GM18951 (cell line): Measurements from ENCODE around the gene HLA-B.
"Not testable (repeated sequence)": the region's sequence is repeated elsewhere in the genome, so short reads cannot be mapped to it uniquely, and the experiment has no call there.

Experiments used
- POLR2A ChIP-seq: IDR thresholded peaks from 4 replicates; pipeline ENCODE4 v1.6.1; 2011; ENCODE audit warnings: mild to moderate bottlenecking; ENCODE audit not compliant: insufficient read length, insufficient read depth; ENCODE audit errors: extremely low read depth
- in situ Hi-C: fragments of 300-500 bp; cut with MboI; formaldehyde crosslinking; loops from one replicate; pipeline ENCODE4 v1.12.0; 2022; ENCODE audit warnings: low sequenced_read_pairs, mixed read lengths, inconsistent platforms; ENCODE audit not compliant: unreplicated experiment

The HLA-B gene

DNA sequence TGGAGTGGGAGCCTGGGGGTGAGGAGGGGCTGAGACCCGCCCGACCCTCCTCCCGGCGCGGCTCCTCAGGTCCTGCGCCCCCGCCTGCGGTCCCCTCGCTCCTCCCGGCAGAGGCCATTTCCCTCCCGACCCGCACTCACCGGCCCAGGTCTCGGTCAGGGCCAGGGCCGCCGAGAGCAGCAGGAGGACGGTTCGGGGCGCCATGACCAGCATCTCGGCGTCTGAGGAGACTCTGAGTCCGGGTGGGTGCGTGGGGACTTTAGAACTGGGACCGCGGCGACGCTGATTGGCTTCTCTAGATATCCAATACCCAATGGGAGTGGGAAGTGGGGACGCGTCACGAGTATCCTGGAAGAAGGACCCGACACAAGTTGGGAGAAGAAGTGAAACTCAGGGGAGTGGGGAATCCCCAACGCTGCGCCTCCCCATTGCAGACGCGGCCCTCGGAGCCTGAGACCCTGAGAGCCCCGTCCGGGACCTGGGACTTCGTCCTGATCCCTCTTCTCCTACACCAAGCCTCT, at the start of gene HLA-B:
Gene HLA-B, minus strand, starts transcription at position 234 of the 521 bp plus-strand sequence. Its CDS starts 21 bp downstream, at position 213.
- peak; percentile 73 for TF ChIP-seq POLR2A
- in situ Hi-C loops: no loop called here

DNA sequence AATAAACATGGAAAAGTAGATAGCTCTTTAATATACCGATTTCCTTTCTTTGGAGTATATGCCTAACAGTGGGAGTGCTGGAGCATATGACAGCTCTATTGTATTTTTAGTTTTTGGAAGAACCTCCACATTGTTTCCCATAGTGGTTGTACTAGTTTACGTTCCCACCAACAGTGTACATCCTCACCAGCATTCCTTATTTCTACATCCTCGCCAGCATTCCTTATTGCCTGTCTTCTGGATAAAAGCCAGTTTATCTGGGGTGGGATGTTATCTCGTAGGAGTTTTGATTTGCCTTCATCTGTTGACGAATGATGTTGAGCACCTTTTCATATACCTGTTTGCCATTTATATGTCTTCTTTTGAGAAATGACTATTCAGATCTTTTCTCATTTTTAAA, 49.0 kb upstream of the HLA-B start:
- TF ChIP-seq POLR2A: no peak
- in situ Hi-C loops: no loop called here

DNA sequence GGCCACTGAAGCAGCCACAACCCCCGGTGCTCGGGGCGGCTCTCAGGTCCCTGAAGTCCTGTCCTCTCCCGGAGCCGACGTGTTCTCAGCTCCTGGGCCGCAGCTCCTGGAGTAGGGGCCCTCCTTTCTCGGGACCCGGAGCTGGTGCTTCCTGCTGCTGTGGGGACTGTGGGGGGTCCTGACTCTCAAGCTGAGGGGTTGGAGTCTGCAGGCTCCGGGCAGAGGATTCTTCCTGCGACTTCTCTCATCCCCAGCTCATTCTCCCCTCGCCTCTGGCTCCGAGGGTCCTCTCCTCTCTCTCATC, 47.0 kb upstream of the HLA-B start:
- in situ Hi-C loops: not testable (repeated sequence)

DNA sequence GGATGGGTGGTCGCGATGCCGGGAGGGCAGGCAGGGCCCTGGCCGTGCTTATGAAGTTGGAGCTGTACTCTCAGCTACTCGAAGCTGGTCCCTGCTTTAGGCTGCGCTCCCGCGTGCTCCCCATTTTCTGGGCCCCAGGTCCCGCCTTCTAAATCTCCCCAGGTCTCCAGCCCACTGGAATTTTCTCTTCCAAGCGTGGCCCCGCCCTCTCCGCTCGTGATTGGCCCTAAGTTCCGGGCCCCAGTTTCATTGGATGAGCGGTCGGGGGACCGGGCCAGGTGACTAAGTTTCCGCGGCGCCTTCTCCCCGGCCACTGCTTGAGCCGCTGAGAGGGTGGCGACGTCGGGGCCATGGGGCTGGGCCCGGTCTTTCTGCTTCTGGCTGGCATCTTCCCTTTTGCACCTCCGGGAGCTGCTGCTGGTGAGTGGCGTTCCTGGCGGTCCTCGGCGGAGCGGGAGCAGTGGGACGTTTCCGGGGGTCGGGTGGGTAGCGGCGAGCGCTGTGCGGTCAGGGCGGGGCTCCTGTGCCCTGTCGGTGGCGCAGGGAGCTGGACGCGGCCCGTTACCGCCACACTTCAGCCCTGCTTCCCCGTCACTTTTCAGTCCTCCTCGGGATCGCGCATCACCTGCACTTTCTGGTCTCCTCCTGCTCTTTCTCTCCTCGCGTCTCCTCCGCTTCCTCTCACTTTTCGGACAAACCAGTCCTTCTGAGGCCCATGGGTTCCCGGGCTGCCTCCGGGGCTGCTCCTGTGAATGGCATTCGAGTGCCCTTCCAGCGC, 46.5 kb upstream of the HLA-B start, which contains the start of gene MICA:
Gene MICA, plus strand, starts transcription at position 313 of the 778 bp plus-strand sequence. Its CDS starts 38 bp downstream, at position 351.
- in situ Hi-C loops: no loop called here

DNA sequence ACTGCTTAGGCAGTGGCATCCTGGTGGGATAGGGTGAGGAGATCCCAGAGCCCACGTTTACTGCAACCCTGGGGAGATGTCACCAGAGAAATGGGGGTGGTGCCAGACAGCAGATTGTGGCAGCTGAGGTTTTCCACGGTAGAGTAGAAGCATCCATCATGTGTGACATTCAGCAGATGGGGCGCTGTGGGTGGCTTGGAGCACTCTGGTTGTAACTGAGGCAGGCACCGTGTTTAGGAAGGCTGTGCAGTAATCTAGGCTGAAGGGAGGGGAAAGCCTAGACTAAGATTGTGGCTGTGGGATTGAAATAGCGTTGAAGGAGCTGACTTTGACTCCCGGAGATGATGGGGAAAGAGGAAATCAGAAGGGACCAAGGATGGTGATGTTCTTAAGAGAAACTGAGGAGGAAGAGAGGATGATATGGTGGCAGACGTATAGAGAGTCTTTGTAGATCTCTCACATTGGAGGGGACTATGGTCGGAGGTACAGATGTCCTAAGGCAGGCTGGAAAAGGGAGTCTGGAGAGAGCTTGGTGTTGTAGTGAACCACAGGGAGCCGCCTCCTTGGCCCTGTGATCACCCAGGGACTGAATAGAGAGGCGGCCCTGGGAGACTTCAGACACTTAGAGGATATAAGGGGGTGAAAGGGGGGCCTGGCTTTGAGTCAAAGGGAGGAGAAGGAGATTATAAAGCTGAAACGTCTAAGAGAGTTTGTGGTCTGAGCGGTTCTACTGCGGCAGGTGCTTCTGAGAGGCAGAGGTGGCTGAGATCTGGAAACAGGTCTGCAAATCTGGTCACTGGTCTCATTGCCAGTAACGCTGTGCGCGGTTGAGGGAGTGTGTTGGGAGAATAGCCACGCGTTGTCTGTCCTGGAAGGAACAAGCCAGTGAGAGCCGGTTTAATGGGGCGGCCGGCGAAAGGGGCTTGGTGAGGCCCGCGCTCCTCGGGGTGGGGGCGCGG, 45.6 kb upstream of the HLA-B start:
- in situ Hi-C loops: no loop called here
- TF ChIP-seq POLR2A: no peak

More for the DNA sequence above, 46.5 kb upstream of the HLA-B start, which contains the start of gene MICA:
- TF ChIP-seq POLR2A: peak; percentile 22

DNA sequence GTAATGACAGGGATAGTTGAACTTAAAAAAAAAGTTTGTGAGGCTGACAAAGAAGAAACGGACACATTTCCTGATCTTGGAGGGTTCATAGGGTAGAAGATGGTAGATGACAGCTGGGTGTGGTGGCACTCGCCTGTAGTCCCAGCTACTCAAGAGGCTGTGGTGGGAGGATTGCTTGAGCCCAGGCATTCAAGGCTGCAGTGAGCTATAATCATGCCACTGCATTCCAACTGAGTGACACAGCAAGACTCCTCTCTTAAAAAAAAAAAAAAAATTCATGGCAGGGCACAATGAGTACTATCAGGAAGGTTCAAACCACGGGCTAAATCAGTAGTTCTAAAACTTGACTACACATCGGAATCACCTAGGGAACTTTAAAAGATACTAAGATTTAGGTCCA, 44.4 kb upstream of the HLA-B start:
- in situ Hi-C loops: no loop called here
- no peak for TF ChIP-seq POLR2A

DNA sequence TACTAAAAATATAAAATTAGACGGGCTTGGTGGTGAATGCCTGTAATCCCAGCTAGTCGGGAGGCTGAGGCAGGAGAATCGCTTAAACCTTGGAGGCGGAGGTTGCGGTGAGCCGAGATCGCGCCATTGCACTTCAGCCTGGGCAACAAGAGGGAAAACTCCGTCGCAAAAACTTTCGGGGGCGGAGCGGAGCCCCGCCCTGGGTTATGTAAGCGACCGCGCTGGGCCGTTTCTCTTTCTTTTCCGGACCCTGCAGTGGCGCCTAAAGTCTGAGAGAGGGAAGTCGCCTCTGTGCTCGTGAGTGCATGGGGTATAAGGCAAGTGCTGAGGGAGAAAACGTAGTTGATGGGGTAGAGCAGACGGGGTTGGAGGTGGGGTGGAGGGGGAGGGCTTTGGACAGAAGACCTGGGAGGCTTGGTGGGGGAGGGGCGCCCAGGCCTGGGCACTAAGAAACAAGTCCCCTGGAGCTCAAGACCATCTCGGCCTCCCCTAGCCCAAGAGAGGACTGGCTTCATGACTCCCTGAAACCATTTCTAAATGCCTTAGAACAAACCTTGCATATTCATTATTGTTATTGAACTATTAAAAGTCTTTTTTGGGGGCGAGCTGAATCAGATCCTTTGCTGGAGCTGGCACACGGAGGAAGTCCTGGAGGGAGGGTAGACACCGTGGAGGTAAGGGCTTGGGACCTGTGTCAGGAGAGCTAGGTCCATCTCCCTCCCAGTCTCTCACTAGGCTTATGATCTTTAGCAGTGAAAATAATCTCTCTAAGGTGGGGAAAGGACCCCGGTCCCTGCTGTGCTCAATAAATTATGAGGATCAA, 43.7 kb upstream of the HLA-B start:
- peak; percentile 70 for TF ChIP-seq POLR2A
- in situ Hi-C loops: no loop called here

DNA sequence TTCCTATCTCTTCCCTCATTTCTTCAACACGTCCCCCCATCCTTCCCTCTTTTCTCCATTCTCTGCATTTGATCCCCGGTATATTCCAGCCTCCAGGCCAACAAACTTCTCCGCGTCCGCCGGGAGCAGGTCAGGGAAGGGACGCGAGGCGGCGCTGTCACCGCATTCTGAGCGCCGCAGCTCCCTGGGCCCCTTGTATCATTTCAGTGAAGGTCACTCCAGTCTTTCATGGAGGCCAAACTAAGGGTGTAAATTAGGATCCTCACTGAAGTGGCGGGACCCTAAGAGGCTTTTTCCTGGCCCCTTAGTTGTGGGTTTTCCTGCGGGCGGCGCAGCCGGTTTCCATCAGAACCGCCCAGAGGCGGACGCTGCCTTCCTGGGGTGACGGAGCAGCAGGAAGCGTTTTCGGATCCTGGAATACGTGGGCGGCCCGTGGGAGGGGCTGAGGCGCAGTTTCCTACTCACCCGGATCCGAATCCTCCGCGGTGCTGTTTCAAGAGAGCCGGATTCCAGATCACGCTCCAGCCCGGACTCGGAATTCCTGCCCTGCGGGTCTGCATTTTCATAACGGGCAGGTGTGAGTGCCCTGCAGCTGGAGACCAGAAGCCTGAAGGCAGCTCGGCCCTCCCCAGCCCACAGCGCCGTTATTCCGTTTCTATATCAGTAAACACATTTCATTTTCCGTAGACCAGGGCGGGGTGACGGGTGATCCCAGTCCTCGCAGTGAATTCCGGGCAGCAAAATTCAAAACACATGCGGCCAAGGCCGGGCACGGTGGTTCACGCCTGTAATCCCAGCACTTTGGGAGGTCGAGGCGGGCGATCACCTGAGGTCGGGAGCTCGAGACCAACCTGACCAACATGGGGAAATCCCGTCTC, 42.8 kb upstream of the HLA-B start:
- in situ Hi-C loops: loop anchor here (10.0 kb wide), 1 partner anchor 45 kb away; no protein-coding TSS in a partner anchor
- no peak for TF ChIP-seq POLR2A

DNA sequence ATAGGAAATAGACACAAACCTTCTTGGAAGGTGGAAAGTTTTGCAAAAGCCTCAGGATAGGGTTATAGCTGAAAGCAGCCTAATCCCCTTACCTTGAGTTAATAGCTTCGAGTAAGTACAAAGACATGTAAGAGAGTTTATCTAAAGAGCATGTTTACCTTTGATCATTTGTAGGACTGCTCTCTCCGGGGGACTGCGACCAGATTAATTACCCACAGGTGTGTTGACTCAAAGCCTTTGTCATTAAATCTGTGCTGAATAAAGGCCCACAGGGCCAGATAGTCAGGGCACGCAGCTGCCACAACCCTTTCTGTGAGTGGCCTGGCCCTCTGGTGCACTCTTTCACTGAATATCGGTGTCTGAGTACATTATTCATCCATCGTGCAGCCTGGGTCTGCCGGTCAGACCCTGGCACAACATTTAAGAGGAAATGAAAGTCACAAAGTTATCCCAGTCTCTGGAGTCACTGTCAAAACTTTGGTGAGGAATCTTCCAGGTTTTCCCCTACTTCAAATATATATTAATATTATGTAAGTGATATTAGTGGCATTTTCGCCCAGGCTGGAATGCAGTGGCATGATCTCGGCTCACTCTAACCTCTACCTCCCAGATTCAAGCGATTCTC, 41.0 kb upstream of the HLA-B start:
- in situ Hi-C loops: loop anchor here (10.0 kb wide), 1 partner anchor 47 kb away; no protein-coding TSS in a partner anchor
- no peak for TF ChIP-seq POLR2A

DNA sequence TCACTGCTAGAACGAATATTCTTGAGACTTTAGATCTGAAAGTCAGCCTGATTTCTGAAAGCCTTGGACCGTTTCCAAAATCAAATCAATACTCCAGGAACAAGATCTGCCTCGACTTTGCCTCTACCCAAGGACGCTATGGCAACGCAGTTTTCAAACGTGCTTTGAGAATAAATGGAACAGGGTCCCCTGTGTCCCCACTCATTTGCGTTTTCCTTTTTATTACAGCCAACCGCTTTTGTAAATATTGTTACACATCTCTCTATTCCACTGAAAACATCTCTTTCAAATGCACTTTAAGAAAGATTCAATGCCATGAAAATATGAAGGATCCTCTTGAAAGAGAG, 40.1 kb upstream of the HLA-B start:
- in situ Hi-C loops: loop anchor here (10.0 kb wide), 1 partner anchor 48 kb away; no protein-coding TSS in a partner anchor

DNA sequence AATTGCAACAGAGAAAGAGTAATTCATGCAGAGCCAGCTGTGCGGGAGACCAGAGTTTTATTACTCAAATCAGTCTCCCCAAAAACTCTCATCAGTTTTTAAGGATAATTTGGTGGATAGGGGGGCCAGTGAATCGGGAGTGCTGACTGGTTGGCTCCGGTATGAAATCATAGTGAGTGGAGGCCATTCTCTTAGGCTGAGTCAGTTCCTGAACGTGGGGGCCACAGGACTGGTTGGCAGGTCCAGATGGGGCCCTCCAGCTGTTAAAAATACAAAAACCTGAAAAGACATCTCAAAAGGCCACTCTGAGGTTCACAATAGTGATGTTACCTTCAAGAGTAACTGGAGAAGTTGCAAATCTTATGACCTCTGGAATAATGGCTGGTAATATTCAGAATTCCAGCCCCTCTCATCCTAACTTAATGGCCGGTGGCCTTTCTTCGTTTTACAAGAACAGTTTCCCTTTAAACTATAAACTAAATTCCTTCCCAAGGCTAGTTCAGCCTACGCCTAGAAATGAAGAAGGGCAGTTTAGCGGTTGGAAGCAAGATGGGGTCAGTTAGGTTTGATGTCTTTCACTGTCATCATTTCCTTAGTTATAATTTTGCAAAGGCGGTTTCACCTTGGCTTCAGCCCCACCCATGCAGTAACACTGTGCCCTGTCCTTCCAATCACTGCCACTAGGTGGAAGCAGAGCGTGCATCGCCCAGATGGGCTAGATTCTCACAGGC, 39.6 kb upstream of the HLA-B start:
- in situ Hi-C loops: loop anchor here (10.0 kb wide), 1 partner anchor 48 kb away; no protein-coding TSS in a partner anchor
- no peak for TF ChIP-seq POLR2A

DNA sequence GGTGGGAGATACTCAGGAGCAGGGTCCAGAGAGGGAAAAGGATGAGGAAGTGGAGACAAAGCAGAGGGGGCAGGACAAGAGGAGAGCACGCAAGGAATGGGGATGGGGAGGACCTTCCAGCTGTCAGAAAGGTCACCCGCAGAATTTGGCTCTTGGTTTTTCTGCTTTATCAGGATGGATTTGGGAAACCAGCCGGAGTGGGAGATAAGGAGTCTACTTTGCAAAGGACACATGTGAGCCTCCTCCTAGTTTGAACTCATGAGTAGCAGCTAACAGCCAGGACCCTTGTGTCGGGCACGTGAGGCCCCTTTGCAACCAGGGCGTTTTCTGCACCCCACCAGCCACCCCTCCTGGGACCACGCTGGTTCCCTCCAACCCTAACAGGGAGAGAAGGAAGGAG, 38.9 kb upstream of the HLA-B start:
- in situ Hi-C loops: loop anchor here (10.0 kb wide), 1 partner anchor 49 kb away; no protein-coding TSS in a partner anchor
- no peak for TF ChIP-seq POLR2A
